OCI-LY1 (cell line): ENCODE results near the gene NRROS.

Source experiments
- CTCF ChIP-seq: fragments of 200-600 bp; sonication (generic), shearing (Covaris generic); IDR thresholded peaks from 2 replicates; pipeline ENCODE4 v1.5.1; 2017; ENCODE audit warnings: mild to moderate bottlenecking, antibody characterized with exemption, low read length, moderate library complexity, mixed read lengths
- EZH2 ChIP-seq: fragments of 200-600 bp; sonication (generic), shearing (Covaris generic); IDR thresholded peaks from 2 replicates; pipeline ENCODE4 v1.8.0; 2017; ENCODE audit warnings: borderline replicate concordance, mixed run types, mild to moderate bottlenecking, antibody characterized with exemption, low read length, moderate library complexity, mixed read lengths

- TF ChIP-seq CTCF (no peak), EZH2 (no peak)
Measured at GRCh38 chr3:196596355-196596754, 43.1 kb upstream of the NRROS start.
